WTC11 (cell line): ENCODE data around the gene DLGAP3. TPM values are rescaled to one million over a fixed set of nuclear protein-coding genes. Genes with fewer than 3 reads are reported as not detected.

Source experiments
- ATAC-seq: fragments of 200-7000 bp; cut with Tn5 transposase; 2 replicates; pipeline ENCODE4 v1.10.0; 2021; ENCODE audit warnings: mild to moderate bottlenecking, moderate library complexity
- CTCF ChIA-PET: fragments of 300-600 bp; sonication (Branson Sonifier 250); formaldehyde crosslinking; loops from one replicate; lab custom pipeline; 2021; ENCODE audit warnings: antibody characterized with exemption; lab: Charles Lee
- POLR2A ChIA-PET: fragments of 350-600 bp; sonication (Branson Sonifier 250); formaldehyde crosslinking; loops from one replicate; lab custom pipeline; 2021; ENCODE audit warnings: antibody characterized with exemption; lab: Charles Lee
- DNase-seq: peaks from one replicate; pipeline ENCODE4 v3.0.0; 2021; ENCODE audit warnings: low spot score
- H3K27ac Mint-ChIP-seq: 2 replicates; pipeline ENCODE4 v1.8.0; 2021; ENCODE audit warnings: mixed read lengths
- H3K27me3 Mint-ChIP-seq: 2 replicates; pipeline ENCODE4 v1.8.0; 2021; ENCODE audit warnings: low read depth, mild to moderate bottlenecking, moderate library complexity, mixed read lengths
- H3K36me3 Mint-ChIP-seq: 2 replicates; pipeline ENCODE4 v1.8.0; 2021; ENCODE audit warnings: mixed read lengths
- H3K4me1 Mint-ChIP-seq: 2 replicates; pipeline ENCODE4 v1.8.0; 2022; ENCODE audit warnings: mixed read lengths
- H3K4me3 Mint-ChIP-seq: 2 replicates; pipeline ENCODE4 v1.8.0; 2021; ENCODE audit warnings: mild to moderate bottlenecking, moderate library complexity, mixed read lengths
- H3K9me3 Mint-ChIP-seq: 2 replicates; pipeline ENCODE4 v1.8.0; 2021; ENCODE audit warnings: mixed read lengths
- CREB1 ChIP-seq: sonication (generic); formaldehyde crosslinking; IDR thresholded peaks from 2 replicates; pipeline ENCODE4 v1.8.0; 2023; ENCODE audit warnings: mild to moderate bottlenecking, missing genetic modification reagents
- EMX1 ChIP-seq: fragments of 250-450 bp; sonication (Bioruptor Pico); IDR thresholded peaks from 2 replicates; pipeline ENCODE4 v1.8.0; 2021; ENCODE audit warnings: mild to moderate bottlenecking
- IRF1 ChIP-seq: sonication (generic); formaldehyde crosslinking; IDR thresholded peaks from 2 replicates; pipeline ENCODE4 v1.8.0; 2023; ENCODE audit warnings: missing genetic modification reagents
- NR3C1 ChIP-seq: sonication (generic); formaldehyde crosslinking; conservative IDR thresholded peaks from 2 replicates; pipeline ENCODE4 v1.8.1; 2023; ENCODE audit warnings: low read depth, mild to moderate bottlenecking, missing genetic modification reagents
- PRDM15 ChIP-seq: sonication (generic); formaldehyde crosslinking; IDR thresholded peaks from 2 replicates; pipeline ENCODE4 v1.8.0; 2022; ENCODE audit warnings: missing genetic modification reagents
- SP1 ChIP-seq: sonication (generic); formaldehyde crosslinking; conservative IDR thresholded peaks from 2 replicates; pipeline ENCODE4 v1.8.1; 2022; ENCODE audit warnings: missing genetic modification reagents
- STAT6 ChIP-seq: sonication (generic); formaldehyde crosslinking; conservative IDR thresholded peaks from 2 replicates; pipeline ENCODE4 v1.8.1; 2023; ENCODE audit warnings: mild to moderate bottlenecking, low read depth, missing genetic modification reagents, moderate library complexity
- TEAD1 ChIP-seq: sonication (generic); formaldehyde crosslinking; IDR thresholded peaks from 2 replicates; pipeline ENCODE4 v1.8.0; 2022; ENCODE audit warnings: mild to moderate bottlenecking, missing genetic modification reagents
- ZBTB43 ChIP-seq: sonication (generic); formaldehyde crosslinking; IDR thresholded peaks from 2 replicates; pipeline ENCODE4 v1.8.1; 2023; ENCODE audit warnings: mild to moderate bottlenecking, missing genetic modification reagents
- ZNF232 ChIP-seq: sonication (generic); formaldehyde crosslinking; IDR thresholded peaks from 2 replicates; pipeline ENCODE4 v1.8.0; 2022; ENCODE audit warnings: mild to moderate bottlenecking, missing genetic modification reagents
- ZNF317 ChIP-seq: sonication (generic); formaldehyde crosslinking; IDR thresholded peaks from 2 replicates; pipeline ENCODE4 v1.8.1; 2023; ENCODE audit warnings: low read depth, mild to moderate bottlenecking, moderate library complexity, missing genetic modification reagents, borderline replicate concordance
- ZNF416 ChIP-seq: fragments of 250-450 bp; sonication (Bioruptor Pico); IDR thresholded peaks from 2 replicates; pipeline ENCODE4 v1.9.0; 2021; ENCODE audit warnings: mild to moderate bottlenecking, inconsistent platforms
- ZNF532 ChIP-seq: fragments of 250-450 bp; sonication (Bioruptor Pico); IDR thresholded peaks from 2 replicates; pipeline ENCODE4 v1.9.0; 2021; ENCODE audit warnings: mild to moderate bottlenecking, borderline replicate concordance
- ZNF671 ChIP-seq: fragments of 250-450 bp; sonication (Bioruptor Pico); IDR thresholded peaks from 2 replicates; pipeline ENCODE4 v1.8.0; 2021; ENCODE audit warnings: mild to moderate bottlenecking
- total RNA-seq: library from RNA; stranded (reverse); gene quantifications from 3 replicates; pipeline ENCODE4 v1.2.3, GENCODE V29; 2021

The DLGAP3 gene
- total RNA-seq, 1 experiment from 2014 or later: 11.3 TPM

- H3K4me1 Mint-ChIP-seq: peaks cover 36% of the 10 kb centered on the region
These were observed 11.0 kb downstream of the DLGAP3 start for GRCh38 chr1:34918386-34918976.

GRCh38 chr1:34917017-34917416 is 12.4 kb downstream of the DLGAP3 start:
- H3K36me3 Mint-ChIP-seq: no peaks in the 10 kb centered on the region
- no peak overlapping the region for H3K4me3 Mint-ChIP-seq
- TF ChIP-seq EMX1 (CRISPR knock-in tag) (no peak), PRDM15 (CRISPR knock-in tag) (no peak), IRF1 (CRISPR knock-in tag) (no peak), ZNF671 (CRISPR knock-in tag) (no peak), ZBTB43 (CRISPR knock-in tag) (no peak), CREB1 (no peak), ZNF532 (CRISPR knock-in tag) (no peak), ZNF232 (CRISPR knock-in tag) (no peak)
- H3K4me1 Mint-ChIP-seq: peaks cover 27% of the 10 kb centered on the region
- POLR2A ChIA-PET: no interaction called here
- no peak for ATAC-seq
- H3K27ac Mint-ChIP-seq: no peak overlapping the region
- no peaks in the 10 kb centered on the region; the same call in 1 of the 2 replicates for H3K27me3 Mint-ChIP-seq
- H3K9me3 Mint-ChIP-seq: no peaks in the 10 kb centered on the region
- DNase-seq: no peak
- CTCF ChIA-PET: interaction anchor here (0.8 kb wide), 1 partner anchor 203 kb away, joined by 3 read pairs; no protein-coding TSS in a partner anchor

More at GRCh38 chr1:34918386-34918976, 11.0 kb downstream of the DLGAP3 start:
- no peak overlapping the region for H3K4me3 Mint-ChIP-seq
- H3K9me3 Mint-ChIP-seq: no peaks in the 10 kb centered on the region
- CTCF ChIA-PET: interaction anchor here (0.7 to 2.8 kb wide), 7 partner anchors 8 to 132 kb away, joined by 3 to 16 read pairs (median 6); partner anchors contain the start of genes DLGAP3 and SMIM12
- TF ChIP-seq ZNF317: no peak
- TF ChIP-seq ZNF416: no peak
- TF ChIP-seq NR3C1 (CRISPR knock-in tag): no peak
- TF ChIP-seq SP1: no peak
- no peak for TF ChIP-seq STAT6
- no peak for TF ChIP-seq TEAD1
- DNase-seq (no peak), ATAC-seq (peak; percentile 23)
- POLR2A ChIA-PET: no interaction called here
- H3K27me3 Mint-ChIP-seq: no peaks in the 10 kb centered on the region
- no peak overlapping the region for H3K27ac Mint-ChIP-seq
- no peaks in the 10 kb centered on the region for H3K36me3 Mint-ChIP-seq
